Astrocyte of the cerebellum (primary cell): Measurements from ENCODE around the gene PDE4D.

ENCODE experiments used
- DNase-seq: peaks from one replicate; pipeline ENCODE4 v3.0.0-alpha.2; 2011; ENCODE audit warnings: low read depth
- H3K4me3 ChIP-seq: 2 replicates; pipeline ENCODE4 v1.5.1; 2011; ENCODE audit warnings: mild to moderate bottlenecking, low read depth, low read length, moderate library complexity
- in situ Hi-C: cut with HindIII; loops from 2 replicates; pipeline ENCODE4 v1.10.0; 2017; ENCODE audit warnings: low sequenced_read_pairs
- TF ChIP-seq, protein P1 (sequence below): IDR thresholded peaks from 2 replicates; pipeline ENCODE4 v1.5.1; 2012; ENCODE audit warnings: low read length, low read depth, moderate library complexity, mild to moderate bottlenecking; ENCODE audit errors: missing control alignments

PDE4D gene

DNA sequence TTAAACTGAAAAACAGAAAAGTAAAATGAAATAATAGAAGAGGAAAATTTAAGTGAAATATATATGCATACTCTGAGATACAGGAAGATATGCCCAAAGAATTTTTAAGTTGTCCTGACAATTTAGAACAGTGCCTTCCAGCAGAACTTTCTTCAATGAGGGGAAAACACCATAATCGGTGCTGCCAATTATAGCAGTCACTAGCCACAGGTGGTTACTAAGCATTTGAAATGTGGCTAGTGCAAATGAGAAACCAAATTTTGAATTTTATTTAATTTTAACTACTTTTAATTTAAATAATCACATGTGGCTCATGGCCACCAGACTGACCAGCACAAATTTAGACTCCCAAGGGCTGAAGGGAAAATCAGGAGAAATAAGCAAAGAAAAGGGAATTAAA, 900.1 kb downstream of the PDE4D start:
- H3K4me3 ChIP-seq, result no peak overlapping the region
- TF ChIP-seq, protein P1, sequence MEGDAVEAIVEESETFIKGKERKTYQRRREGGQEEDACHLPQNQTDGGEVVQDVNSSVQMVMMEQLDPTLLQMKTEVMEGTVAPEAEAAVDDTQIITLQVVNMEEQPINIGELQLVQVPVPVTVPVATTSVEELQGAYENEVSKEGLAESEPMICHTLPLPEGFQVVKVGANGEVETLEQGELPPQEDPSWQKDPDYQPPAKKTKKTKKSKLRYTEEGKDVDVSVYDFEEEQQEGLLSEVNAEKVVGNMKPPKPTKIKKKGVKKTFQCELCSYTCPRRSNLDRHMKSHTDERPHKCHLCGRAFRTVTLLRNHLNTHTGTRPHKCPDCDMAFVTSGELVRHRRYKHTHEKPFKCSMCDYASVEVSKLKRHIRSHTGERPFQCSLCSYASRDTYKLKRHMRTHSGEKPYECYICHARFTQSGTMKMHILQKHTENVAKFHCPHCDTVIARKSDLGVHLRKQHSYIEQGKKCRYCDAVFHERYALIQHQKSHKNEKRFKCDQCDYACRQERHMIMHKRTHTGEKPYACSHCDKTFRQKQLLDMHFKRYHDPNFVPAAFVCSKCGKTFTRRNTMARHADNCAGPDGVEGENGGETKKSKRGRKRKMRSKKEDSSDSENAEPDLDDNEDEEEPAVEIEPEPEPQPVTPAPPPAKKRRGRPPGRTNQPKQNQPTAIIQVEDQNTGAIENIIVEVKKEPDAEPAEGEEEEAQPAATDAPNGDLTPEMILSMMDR, result no peak
- in situ Hi-C loops, result no loop called here
- no peak for DNase-seq

DNA sequence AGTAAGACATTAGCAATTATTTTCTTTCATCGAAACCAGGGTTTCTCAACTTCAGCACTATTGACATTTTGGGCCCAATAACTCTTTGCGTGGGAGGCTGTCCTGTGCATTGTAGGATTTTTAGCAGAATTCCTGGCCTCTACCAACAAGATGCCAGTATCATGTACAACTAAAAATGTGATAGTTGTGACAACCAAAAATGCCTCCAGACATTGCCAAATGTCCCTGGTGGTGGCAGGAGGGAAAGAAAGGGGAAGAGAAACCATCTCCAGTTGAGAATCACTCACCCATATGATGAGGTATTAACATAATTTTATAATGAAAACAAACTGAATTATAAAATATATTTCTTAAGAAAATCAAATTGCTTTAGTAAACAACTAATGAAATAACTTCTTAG, 904.6 kb downstream of the PDE4D start:
- no peak overlapping the region for H3K4me3 ChIP-seq
- no peak for DNase-seq
- in situ Hi-C loops, result no loop called here
- TF ChIP-seq, protein P1, result no peak

DNA sequence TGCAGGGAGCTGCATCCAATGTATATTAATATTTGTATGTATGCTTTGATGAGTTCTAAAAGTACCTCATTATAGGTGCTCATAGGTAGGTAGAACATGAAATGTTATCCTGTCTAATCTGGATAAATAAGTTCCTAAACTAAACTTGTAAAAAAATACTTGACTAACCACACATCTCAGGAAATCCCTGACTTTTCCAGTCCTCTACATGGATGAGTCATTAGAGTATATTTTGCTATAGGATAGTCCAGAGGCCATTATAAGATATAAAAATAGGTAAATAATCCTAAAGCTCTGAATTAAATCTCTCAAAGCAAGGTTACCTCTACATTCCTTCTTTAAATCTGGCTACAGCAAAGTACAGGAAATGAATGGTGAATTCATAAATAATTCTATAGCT, 906.3 kb downstream of the PDE4D start:
- TF ChIP-seq, protein P1, result no peak
- H3K4me3 ChIP-seq, result no peak overlapping the region
- in situ Hi-C loops, result no loop called here
- no peak for DNase-seq

DNA sequence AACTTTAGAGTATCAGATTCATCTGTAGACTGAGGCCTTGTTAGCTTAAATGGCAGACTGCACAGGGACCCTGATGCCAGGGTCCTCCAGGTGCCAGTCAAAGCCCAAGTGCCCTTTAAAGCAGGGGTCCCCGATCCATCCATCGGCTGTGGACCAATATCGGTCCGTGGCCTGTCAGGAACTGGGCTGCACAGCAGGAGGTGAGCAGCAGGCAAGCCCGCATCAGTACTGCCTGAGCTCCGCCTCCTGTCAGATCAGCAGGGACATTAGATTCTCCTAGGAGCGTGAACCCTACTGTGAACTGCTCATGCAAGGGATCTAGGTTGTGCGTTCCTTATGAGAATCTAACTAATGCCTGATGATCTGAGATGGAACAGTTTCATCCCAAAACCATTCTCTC, 907.2 kb downstream of the PDE4D start:
- no peak overlapping the region for H3K4me3 ChIP-seq
- TF ChIP-seq, protein P1, result no peak
- in situ Hi-C loops, result no loop called here
- no peak for DNase-seq

DNA sequence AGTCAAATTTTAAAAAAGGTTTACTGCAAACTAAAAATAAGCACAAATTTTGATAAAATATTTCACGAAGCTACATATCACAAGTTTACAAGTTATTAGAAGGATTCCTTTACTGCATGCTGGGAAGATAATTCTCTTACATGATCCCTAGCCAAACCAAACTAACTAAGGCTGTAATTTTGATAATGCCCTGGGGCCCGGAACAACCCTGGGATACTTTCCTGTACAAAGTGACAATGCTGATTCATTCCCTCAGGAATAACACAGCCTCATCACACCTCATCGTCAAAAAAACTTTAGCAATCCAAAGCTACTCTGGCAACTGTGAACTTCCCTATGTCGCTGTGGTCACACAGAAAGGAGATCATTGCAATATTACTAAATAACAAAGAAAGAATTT, 907.8 kb downstream of the PDE4D start:
- no peak overlapping the region for H3K4me3 ChIP-seq
- TF ChIP-seq, protein P1, result no peak
- in situ Hi-C loops, result no loop called here
- DNase-seq, result no peak

DNA sequence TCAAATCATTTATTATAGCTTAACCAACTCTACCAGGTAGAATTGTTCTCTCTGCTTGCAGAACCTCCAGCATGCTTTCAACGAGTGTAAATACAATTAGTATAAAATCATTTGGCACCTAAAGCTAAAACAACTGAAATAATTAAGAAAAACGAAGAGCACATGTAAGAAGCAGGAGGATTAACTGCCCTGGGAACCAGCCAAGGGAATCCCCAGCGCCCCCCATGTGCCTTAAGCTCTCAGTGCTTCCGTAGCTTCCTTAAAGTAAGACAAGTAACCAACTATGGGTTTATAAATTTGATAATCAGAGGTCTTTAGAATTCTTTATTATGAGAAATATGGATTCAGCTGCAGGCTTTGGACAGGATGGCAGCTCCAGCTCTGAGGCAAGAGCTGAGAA, 908.2 kb downstream of the PDE4D start:
- TF ChIP-seq, protein P1, result no peak
- no peak for DNase-seq
- in situ Hi-C loops, result no loop called here
- H3K4me3 ChIP-seq, result no peak overlapping the region
